Neuronal stem cell (in vitro differentiated cells): ENCODE results near the gene NFATC2.

Experiments used
- DNase-seq: peaks from one replicate; pipeline ENCODE4 v3.0.0-alpha.2; 2013; ENCODE audit warnings: low spot score
- H2AFZ ChIP-seq: one replicate; pipeline ENCODE4 v1.6.1; 2013; ENCODE audit warnings: mild to moderate bottlenecking, low read length, inconsistent platforms
- H2AK5ac ChIP-seq: 2 replicates; pipeline ENCODE4 v1.6.1; 2013; ENCODE audit warnings: low read depth, mild to moderate bottlenecking, inconsistent platforms, low read length, moderate library complexity, mixed read lengths
- H2BK120ac ChIP-seq: 2 replicates; pipeline ENCODE4 v1.6.1; 2013; ENCODE audit warnings: low read depth, mild to moderate bottlenecking, inconsistent platforms, low read length, moderate library complexity, mixed read lengths
- H2BK12ac ChIP-seq: one replicate; pipeline ENCODE4 v1.6.1; 2013; ENCODE audit warnings: low read length, inconsistent platforms
- H2BK15ac ChIP-seq: 2 replicates; pipeline ENCODE4 v1.6.1; 2013; ENCODE audit warnings: mild to moderate bottlenecking, low read length, inconsistent platforms, mixed read lengths
- H2BK5ac ChIP-seq: one replicate; pipeline ENCODE4 v1.6.1; 2013; ENCODE audit warnings: inconsistent platforms, mild to moderate bottlenecking, low read length, moderate library complexity
- H3K14ac ChIP-seq: one replicate; pipeline ENCODE4 v1.6.1; 2013; ENCODE audit warnings: low read length, inconsistent platforms
- H3K18ac ChIP-seq: 2 replicates; pipeline ENCODE4 v1.6.1; 2013; ENCODE audit warnings: low read length, inconsistent platforms
- H3K23ac ChIP-seq: 2 replicates; pipeline ENCODE4 v1.6.1; 2013; ENCODE audit warnings: low read depth, mild to moderate bottlenecking, mixed read lengths, low read length, inconsistent platforms; ENCODE audit not compliant: poor library complexity
- H3K27ac ChIP-seq: replicated peaks from 3 replicates; pipeline ENCODE4 v1.5.1; 2013; ENCODE audit warnings: low read length, inconsistent platforms
- H3K27me3 ChIP-seq, 3 experiments: 2 replicates each; pipeline ENCODE4 v1.6.1; 2013; ENCODE audit warnings: low read length in 3 of 3, mild to moderate bottlenecking in 2 of 3, inconsistent platforms in 1 of 3, low read depth in 1 of 3, mixed read lengths in 1 of 3, moderate library complexity in 1 of 3; ENCODE audit not compliant: control insufficient read depth in 3 of 3, insufficient read depth in 3 of 3
- H3K36me3 ChIP-seq, 2 donors: replicated peaks in 1 of 2; 2 replicates each; pipeline ENCODE4 v1.6.1; 2013; ENCODE audit warnings: low read length in 2 of 2; ENCODE audit not compliant: control insufficient read depth in 2 of 2, insufficient read depth in 2 of 2
- H3K4ac ChIP-seq: 2 replicates; pipeline ENCODE4 v1.6.1; 2013; ENCODE audit warnings: inconsistent platforms, mild to moderate bottlenecking, low read length, moderate library complexity
- H3K4me1 ChIP-seq, 2 donors: 1 replicate in 1 of 2; 2 replicates in 1 of 2; pipeline ENCODE4 v1.6.1; 2013; ENCODE audit warnings: low read length in 2 of 2, low read depth in 1 of 2; ENCODE audit not compliant: control insufficient read depth in 2 of 2, insufficient read depth in 1 of 2
- H3K4me2 ChIP-seq: one replicate; pipeline ENCODE4 v1.6.1; 2013; ENCODE audit warnings: mild to moderate bottlenecking, low read length, inconsistent platforms; ENCODE audit not compliant: insufficient read depth, poor library complexity, severe bottlenecking
- H3K4me3 ChIP-seq, 2 donors: 2 replicates each; pipeline ENCODE4 v1.5.1; 2013; ENCODE audit warnings: low read length in 2 of 2, mild to moderate bottlenecking in 2 of 2, inconsistent platforms in 1 of 2, moderate library complexity in 1 of 2
- H3K79me1 ChIP-seq: one replicate; pipeline ENCODE4 v1.6.1; 2013; ENCODE audit warnings: low read depth, mild to moderate bottlenecking, inconsistent platforms, low read length, moderate library complexity
- H3K9ac ChIP-seq: one replicate; pipeline ENCODE4 v1.6.1; 2013; ENCODE audit warnings: mild to moderate bottlenecking, low read depth, low read length, inconsistent platforms; ENCODE audit not compliant: poor library complexity
- H3K9me3 ChIP-seq, 2 donors: replicated peaks in 1 of 2; 2 replicates each; pipeline versions ENCODE3 to v1.6.1; 2013; ENCODE audit warnings: low read length in 2 of 2, mild to moderate bottlenecking in 2 of 2, inconsistent platforms in 1 of 2, low read depth in 1 of 2, mixed read lengths in 1 of 2, moderate library complexity in 1 of 2; ENCODE audit not compliant: control insufficient read depth in 2 of 2, insufficient read depth in 1 of 2
- H4K8ac ChIP-seq: one replicate; pipeline ENCODE4 v1.6.1; 2013; ENCODE audit warnings: low read depth, mild to moderate bottlenecking, inconsistent platforms, low read length, moderate library complexity
- H4K91ac ChIP-seq: one replicate; pipeline ENCODE4 v1.6.1; 2013; ENCODE audit warnings: low read length, low read depth, mild to moderate bottlenecking, inconsistent platforms; ENCODE audit not compliant: poor library complexity
- WGBS, 2 donors: extraction: QIAGEN DNeasy Blood & Tissue Kit; methylation state at CpG; one replicate each; pipeline ENCODE4 v1.1.7; 2013; ENCODE audit warnings: missing lambda C conversion rate in 2 of 2, mixed read lengths in 1 of 2; ENCODE audit not compliant: insufficient read length in 2 of 2, insufficient replicate concordance in 1 of 2; ENCODE audit errors: extremely low coverage in 2 of 2; 5-methylcytosine and 5-hydroxymethylcytosine counted together

The NFATC2 gene

DNA sequence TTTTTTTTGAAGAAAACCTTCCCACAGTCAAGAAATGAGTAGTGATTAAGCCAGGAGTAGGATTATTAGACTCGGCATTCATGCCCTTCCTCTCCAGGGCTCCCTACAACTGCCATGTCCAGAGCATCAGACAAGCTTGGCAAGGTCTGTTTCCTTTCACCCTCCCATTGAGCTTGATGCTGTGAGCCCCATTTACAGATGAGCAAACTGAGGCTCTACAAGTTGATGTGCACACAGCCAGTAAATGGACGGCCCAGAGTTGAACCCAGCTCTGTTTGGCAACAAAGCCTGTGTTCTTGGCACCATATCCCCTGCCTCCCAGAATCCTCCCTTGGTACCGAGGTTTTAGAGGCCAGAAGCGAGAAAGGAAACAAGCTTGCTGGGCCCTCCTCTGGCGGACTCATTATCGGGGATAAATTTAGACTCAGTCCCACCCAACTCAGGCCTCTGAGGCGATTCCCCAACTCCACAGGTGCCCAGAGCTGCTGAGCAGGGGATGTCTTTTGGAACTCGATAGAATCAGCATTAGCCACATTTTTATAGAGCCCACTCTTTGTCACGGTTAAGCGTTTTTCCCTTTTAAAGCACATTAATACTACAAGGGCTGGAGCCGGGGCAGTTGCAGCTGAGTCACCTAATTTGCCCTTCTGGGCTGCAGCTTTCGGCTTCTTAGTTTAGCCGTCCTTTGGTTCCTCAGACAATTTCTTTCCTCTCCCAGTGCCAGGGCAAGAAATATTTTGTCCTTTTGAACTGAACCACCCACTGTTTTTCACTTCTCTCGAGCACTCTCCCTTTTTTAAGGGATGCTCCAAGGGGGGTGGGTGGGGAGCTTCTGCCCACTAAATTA is 23.0 kb upstream of the NFATC2 start:
- Histone ChIP-seq H3K9me3 (no peaks in the 10 kb centered on the region), H2BK120ac (no peak overlapping the region), H3K79me1 (no peaks in the 10 kb centered on the region), H4K8ac (no peak overlapping the region), H3K4me2 (no peak overlapping the region), H2AK5ac (no peak overlapping the region), H3K27ac (no peak overlapping the region), H3K4me1 (peaks cover 6 to 19% of the 10 kb centered on the region in 2 donors), H2BK5ac (no peak overlapping the region), H3K4ac (no peak overlapping the region), H4K91ac (no peak overlapping the region), H2AFZ (no peak overlapping the region), H3K18ac (no peak overlapping the region), H3K36me3 (no peaks in the 10 kb centered on the region), H3K9ac (no peak overlapping the region), H3K27me3 (peaks cover 0 to 47% (median 19%) of the 10 kb centered on the region in 3 experiments), H3K23ac (no peak overlapping the region), H2BK12ac (no peak overlapping the region), H3K4me3 (no peak overlapping the region), H2BK15ac (no peak overlapping the region), H3K14ac (peak overlapping the region; percentile 86)
- DNase-seq, result no peak
- WGBS, 2 donors, result no CpG with 5 or more reads among the region's 14 CpGs

DNA sequence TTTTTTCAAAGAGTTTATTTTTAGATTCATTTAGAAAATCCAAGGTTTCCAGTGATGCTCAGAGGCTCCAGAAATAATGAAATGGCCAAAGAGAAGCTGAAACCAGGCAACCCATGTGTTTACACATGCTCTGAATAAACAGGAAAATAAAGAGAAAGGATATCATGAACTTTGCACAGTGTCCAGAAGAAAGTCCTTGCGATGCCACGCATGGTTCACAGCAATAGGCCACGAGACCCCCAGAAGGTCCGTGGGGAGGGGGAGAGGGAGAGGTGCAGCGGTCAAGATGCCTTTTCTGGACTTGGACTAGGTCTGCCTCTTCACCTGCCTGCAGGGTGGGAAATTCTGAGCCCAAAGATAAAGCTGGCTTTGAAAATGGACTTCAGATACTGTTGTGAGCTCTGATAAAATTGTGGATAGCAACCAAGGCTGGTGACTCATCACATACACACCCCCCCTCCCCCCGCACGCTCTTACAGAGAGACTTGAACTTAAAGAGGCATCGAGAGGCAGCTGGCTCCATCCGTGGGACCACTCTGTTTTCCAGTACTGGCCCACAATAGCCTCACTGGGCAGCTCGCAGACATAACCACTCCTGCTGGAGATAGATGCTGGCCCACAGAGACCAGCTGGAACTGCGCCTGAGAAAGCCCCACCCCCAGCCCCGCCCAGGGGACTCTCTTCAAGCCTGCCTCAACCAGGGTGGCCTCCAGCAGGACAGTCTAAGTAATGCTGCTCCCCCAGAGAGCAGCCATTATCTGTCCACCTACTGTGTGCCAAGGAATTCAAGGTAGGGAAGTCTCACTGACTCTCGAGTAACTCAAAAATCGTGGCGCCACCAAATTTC is 21.2 kb upstream of the NFATC2 start:
- Histone ChIP-seq H2AFZ (peak overlapping the region; percentile 98), H3K9me3 (no peaks in the 10 kb centered on the region), H3K4me3 (no peak overlapping the region), H3K18ac (peak overlapping the region; percentile 24), H2BK15ac (no peak overlapping the region), H3K23ac (no peak overlapping the region), H3K36me3 (no peaks in the 10 kb centered on the region), H3K27me3 (peaks cover 0 to 53% (median 27%) of the 10 kb centered on the region in 3 experiments), H3K4me1 (peaks cover 7 to 23% of the 10 kb centered on the region in 2 donors), H4K8ac (no peak overlapping the region), H2AK5ac (no peak overlapping the region), H4K91ac (no peak overlapping the region), H2BK5ac (no peak overlapping the region), H3K79me1 (no peaks in the 10 kb centered on the region), H3K27ac (no peak overlapping the region), H2BK120ac (no peak overlapping the region), H3K4me2 (peak overlapping the region; percentile 87), H2BK12ac (no peak overlapping the region), H3K4ac (no peak overlapping the region), H3K9ac (no peak overlapping the region), H3K14ac (no peak overlapping the region)
- WGBS, 2 donors, result no CpG with 5 or more reads among the region's 15 CpGs
- DNase-seq, result no peak

- Histone ChIP-seq H2BK15ac (no peak overlapping the region), H3K4ac (no peak overlapping the region), H3K79me1 (no peaks in the 10 kb centered on the region), H2AK5ac (no peak overlapping the region), H3K4me3 (peak overlapping the region; percentile 55 to 83), H2BK120ac (no peak overlapping the region), H3K4me1 (peaks cover 7 to 23% of the 10 kb centered on the region in 2 donors), H3K14ac (no peak overlapping the region), H3K18ac (peak overlapping the region; percentile 36), H2AFZ (peak overlapping the region; percentile 98), H2BK12ac (no peak overlapping the region), H3K36me3 (no peaks in the 10 kb centered on the region), H3K27me3 (peaks cover 0 to 53% (median 27%) of the 10 kb centered on the region in 3 experiments), H3K27ac (no peak overlapping the region), H4K91ac (no peak overlapping the region), H3K4me2 (peak overlapping the region; percentile 87), H4K8ac (no peak overlapping the region), H3K23ac (no peak overlapping the region), H2BK5ac (peak overlapping the region; percentile 59), H3K9me3 (no peaks in the 10 kb centered on the region), H3K9ac (peak overlapping the region; percentile 74)
- no peak for DNase-seq
- no CpG with 5 or more reads among the region's 9 CpGs for WGBS, 2 donors
These were observed 20.6 kb upstream of the NFATC2 start for GRCh38 chr20:51563174-51563485.
